SK-N-SH (cell line): ENCODE results near the gene C18orf63.

Experiments
- EP300 ChIP-seq, 2 experiments: IDR thresholded peaks; 2 replicates each; pipeline versions ENCODE4 v1.4.0 to v1.6.1; 2012; ENCODE audit warnings: borderline replicate concordance in 1 of 2, low read depth in 1 of 2, low read length in 1 of 2
- NFIC ChIP-seq: IDR thresholded peaks from 2 replicates; pipeline ENCODE4 v1.4.0; 2012; ENCODE audit warnings: borderline replicate concordance
- NRF1 ChIP-seq: IDR thresholded peaks from 2 replicates; pipeline ENCODE4 v1.6.1; 2012; ENCODE audit warnings: low read depth, mild to moderate bottlenecking, low read length
- POLR2AphosphoS5 ChIP-seq: IDR thresholded peaks from 2 replicates; pipeline ENCODE4 v1.6.1; 2012; ENCODE audit warnings: low read depth, low read length
- SMC3 ChIP-seq: IDR thresholded peaks from 2 replicates; pipeline ENCODE4 v1.6.1; 2012; ENCODE audit warnings: low read depth, low read length, improper control_type of control experiment
- TAF1 ChIP-seq: IDR thresholded peaks from 2 replicates; pipeline ENCODE4 v1.6.1; 2012; ENCODE audit warnings: low read depth, mild to moderate bottlenecking, low read length, moderate library complexity, borderline replicate concordance
- TF ChIP-seq, protein P1 (sequence below): fragments of 200-600 bp; sonication (generic); IDR thresholded peaks from 2 replicates; pipeline ENCODE4 v1.6.1; 2017; ENCODE audit warnings: antibody characterized with exemption, mild to moderate bottlenecking, moderate library complexity
- TF ChIP-seq, protein P2 (sequence below): IDR thresholded peaks from 2 replicates; pipeline ENCODE4 v1.4.0; 2012; ENCODE audit warnings: low read depth
- TF ChIP-seq, protein P3 (sequence below): IDR thresholded peaks from 2 replicates; pipeline ENCODE4 v1.6.1; 2012; ENCODE audit warnings: mild to moderate bottlenecking, low read depth, low read length, moderate library complexity

DNA sequence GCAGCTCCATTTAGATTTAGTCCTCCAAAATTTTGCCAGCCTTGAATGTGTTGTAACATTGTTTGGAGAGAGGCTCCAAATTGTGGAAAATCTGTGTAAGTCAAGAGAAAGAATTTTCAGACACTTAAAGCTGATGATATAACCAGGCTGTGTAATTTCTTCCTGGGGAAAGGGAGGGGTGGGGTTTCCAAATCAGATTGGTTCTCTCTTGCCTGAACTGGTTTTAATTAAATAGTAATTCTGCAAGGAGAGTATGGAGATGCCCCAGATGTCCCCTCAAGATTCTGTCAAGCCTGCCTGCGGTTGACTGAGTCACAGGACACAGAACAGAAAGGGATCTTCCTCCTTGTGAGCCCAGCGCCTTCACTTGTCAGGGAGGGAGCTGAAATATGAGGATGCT is 54.5 kb downstream of the C18orf63 start:
- TF ChIP-seq, protein P1, sequence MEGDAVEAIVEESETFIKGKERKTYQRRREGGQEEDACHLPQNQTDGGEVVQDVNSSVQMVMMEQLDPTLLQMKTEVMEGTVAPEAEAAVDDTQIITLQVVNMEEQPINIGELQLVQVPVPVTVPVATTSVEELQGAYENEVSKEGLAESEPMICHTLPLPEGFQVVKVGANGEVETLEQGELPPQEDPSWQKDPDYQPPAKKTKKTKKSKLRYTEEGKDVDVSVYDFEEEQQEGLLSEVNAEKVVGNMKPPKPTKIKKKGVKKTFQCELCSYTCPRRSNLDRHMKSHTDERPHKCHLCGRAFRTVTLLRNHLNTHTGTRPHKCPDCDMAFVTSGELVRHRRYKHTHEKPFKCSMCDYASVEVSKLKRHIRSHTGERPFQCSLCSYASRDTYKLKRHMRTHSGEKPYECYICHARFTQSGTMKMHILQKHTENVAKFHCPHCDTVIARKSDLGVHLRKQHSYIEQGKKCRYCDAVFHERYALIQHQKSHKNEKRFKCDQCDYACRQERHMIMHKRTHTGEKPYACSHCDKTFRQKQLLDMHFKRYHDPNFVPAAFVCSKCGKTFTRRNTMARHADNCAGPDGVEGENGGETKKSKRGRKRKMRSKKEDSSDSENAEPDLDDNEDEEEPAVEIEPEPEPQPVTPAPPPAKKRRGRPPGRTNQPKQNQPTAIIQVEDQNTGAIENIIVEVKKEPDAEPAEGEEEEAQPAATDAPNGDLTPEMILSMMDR = no peak
- TF ChIP-seq POLR2AphosphoS5 (no peak), EP300 (IDR thresholded peaks at IDR 0.05; ENCODE audit: borderline replicate concordance in 1 of 2, low read depth in 1 of 2, low read length in 1 of 2) (no peak), NRF1 (no peak), SMC3 (no peak), TAF1 (no peak), NFIC (no peak)
- TF ChIP-seq, protein P2, sequence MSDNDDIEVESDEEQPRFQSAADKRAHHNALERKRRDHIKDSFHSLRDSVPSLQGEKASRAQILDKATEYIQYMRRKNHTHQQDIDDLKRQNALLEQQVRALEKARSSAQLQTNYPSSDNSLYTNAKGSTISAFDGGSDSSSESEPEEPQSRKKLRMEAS = no peak
- TF ChIP-seq, protein P3, sequence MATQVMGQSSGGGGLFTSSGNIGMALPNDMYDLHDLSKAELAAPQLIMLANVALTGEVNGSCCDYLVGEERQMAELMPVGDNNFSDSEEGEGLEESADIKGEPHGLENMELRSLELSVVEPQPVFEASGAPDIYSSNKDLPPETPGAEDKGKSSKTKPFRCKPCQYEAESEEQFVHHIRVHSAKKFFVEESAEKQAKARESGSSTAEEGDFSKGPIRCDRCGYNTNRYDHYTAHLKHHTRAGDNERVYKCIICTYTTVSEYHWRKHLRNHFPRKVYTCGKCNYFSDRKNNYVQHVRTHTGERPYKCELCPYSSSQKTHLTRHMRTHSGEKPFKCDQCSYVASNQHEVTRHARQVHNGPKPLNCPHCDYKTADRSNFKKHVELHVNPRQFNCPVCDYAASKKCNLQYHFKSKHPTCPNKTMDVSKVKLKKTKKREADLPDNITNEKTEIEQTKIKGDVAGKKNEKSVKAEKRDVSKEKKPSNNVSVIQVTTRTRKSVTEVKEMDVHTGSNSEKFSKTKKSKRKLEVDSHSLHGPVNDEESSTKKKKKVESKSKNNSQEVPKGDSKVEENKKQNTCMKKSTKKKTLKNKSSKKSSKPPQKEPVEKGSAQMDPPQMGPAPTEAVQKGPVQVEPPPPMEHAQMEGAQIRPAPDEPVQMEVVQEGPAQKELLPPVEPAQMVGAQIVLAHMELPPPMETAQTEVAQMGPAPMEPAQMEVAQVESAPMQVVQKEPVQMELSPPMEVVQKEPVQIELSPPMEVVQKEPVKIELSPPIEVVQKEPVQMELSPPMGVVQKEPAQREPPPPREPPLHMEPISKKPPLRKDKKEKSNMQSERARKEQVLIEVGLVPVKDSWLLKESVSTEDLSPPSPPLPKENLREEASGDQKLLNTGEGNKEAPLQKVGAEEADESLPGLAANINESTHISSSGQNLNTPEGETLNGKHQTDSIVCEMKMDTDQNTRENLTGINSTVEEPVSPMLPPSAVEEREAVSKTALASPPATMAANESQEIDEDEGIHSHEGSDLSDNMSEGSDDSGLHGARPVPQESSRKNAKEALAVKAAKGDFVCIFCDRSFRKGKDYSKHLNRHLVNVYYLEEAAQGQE = no peak
